ENCODE results near the gene ROBO4. TPM values are rescaled to one million over a fixed set of nuclear protein-coding genes. Genes with fewer than 3 reads are reported as not detected.

Gene ROBO4
- total RNA-seq, 2 donors from 2014 or later: 13.2 to 21.4 TPM

DNA sequence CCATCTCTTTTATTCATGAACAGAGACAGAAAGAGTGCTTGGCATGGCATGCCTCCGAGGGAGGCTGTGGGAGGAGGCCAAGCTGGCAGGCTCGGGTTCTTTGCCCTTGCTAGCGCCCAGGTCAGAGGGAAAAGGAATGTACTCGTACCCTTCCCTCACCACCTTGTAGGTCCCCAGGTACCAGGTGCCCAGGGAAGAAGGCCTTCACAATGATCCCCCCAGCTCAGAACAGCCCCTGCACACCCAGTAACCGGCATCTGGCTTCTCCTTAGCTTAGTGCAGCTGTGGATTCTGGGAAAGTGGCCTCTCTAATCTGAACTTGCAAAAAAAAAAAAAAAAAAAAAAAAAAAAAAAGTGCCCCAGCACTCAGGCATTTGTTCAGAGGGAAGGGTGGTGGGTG is 22.7 kb upstream of the ROBO4 start:
- peaks cover 9% of the 10 kb centered on the region for H3K4me1 ChIP-seq
- H3K27ac ChIP-seq: no peak overlapping the region
- H3K9me3 ChIP-seq: no peaks in the 10 kb centered on the region
- H3K36me3 ChIP-seq (replicated peaks in 1 of 2; ENCODE audit: insufficient read depth in 1 of 2, low read depth in 2 of 2): no peaks in the 10 kb centered on the region
- DNase-seq: no peak
- H3K27me3 ChIP-seq: no peaks in the 10 kb centered on the region
- intact Hi-C loops (cut with DNase I): no loop called here
- WGBS, 2 donors: 93 to 97% methylated on average over 4 to 5 of the region's 5 CpGs
- no peak for ATAC-seq
- H3K4me3 ChIP-seq: no peak overlapping the region
- TF ChIP-seq POLR2A (IDR thresholded peaks at IDR 0.05) (no peak), CTCF (IDR thresholded peaks at IDR 0.05) (no peak)

DNA sequence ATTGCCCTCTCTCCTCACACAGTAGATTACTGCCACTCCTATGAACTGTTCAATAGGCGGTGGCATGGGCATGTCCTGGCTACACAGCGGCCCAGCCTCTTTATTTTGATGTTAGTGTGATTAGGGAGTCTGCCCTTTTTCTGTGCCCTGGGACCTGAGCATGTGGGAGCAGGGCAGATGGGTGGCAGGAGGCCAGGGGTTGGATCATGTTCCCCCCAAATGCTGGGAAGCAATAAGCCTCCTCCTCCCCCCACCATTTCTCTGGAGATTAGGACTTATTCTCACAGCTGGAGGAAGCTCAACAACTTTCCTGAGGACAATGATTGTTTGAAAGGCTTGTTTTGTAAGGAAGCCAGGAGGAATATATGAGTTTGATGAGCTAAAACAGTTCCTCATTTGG is 22.2 kb upstream of the ROBO4 start:
- ATAC-seq (no peak), DNase-seq (no peak)
- H3K4me1 ChIP-seq: peaks cover 9% of the 10 kb centered on the region
- intact Hi-C loops (cut with DNase I): no loop called here
- 95 to 100% methylated on average over 2 of the region's 2 CpGs for WGBS, 2 donors
- H3K27ac ChIP-seq: no peak overlapping the region
- no peaks in the 10 kb centered on the region for H3K9me3 ChIP-seq
- H3K27me3 ChIP-seq: no peaks in the 10 kb centered on the region
- H3K36me3 ChIP-seq (replicated peaks in 1 of 2; ENCODE audit: insufficient read depth in 1 of 2, low read depth in 2 of 2): no peaks in the 10 kb centered on the region
- H3K4me3 ChIP-seq: no peak overlapping the region
- TF ChIP-seq POLR2A (IDR thresholded peaks at IDR 0.05): no peak
- no peak for TF ChIP-seq CTCF (IDR thresholded peaks at IDR 0.05)

DNA sequence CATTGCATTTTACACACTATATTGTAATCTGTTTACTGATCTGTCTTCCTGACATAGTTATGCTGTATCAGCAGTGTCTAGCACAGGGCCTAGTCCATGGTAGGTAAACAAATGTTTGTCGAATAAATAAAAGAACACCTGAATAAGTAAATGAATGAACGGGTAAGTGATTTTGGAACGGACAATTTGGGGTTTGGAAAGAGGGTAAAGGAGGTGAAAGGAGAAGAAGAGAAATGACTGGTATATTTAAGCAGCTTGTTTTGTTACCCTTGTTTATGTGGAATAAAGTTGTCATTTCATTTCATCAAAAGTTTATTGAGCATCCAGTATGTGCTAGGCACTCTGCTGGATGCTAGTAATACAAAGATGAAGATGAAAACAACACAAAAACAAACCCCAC is 21.3 kb upstream of the ROBO4 start, which contains the start of gene HEPN1:
HEPN1 (plus strand) TSS at position 301 of the 400 bp plus-strand sequence.
- TF ChIP-seq POLR2A (IDR thresholded peaks at IDR 0.05) (no peak), CTCF (IDR thresholded peaks at IDR 0.05) (no peak)
- Histone ChIP-seq H3K9me3 (no peaks in the 10 kb centered on the region), H3K4me3 (no peak within 1 kb of the TSS), H3K27me3 (no peaks in the 10 kb centered on the region), H3K4me1 (peaks cover 9% of the 10 kb centered on the region), H3K27ac (no peak within 1 kb of the TSS), H3K36me3 (replicated peaks in 1 of 2; ENCODE audit: insufficient read depth in 1 of 2, low read depth in 2 of 2) (no peaks in the 10 kb centered on the region)
- no peak for ATAC-seq
- intact Hi-C loops (cut with DNase I): no loop called here
- WGBS, 2 donors: 43 to 51% methylated on average over 3 of the region's 3 CpGs
- DNase-seq: no peak

DNA sequence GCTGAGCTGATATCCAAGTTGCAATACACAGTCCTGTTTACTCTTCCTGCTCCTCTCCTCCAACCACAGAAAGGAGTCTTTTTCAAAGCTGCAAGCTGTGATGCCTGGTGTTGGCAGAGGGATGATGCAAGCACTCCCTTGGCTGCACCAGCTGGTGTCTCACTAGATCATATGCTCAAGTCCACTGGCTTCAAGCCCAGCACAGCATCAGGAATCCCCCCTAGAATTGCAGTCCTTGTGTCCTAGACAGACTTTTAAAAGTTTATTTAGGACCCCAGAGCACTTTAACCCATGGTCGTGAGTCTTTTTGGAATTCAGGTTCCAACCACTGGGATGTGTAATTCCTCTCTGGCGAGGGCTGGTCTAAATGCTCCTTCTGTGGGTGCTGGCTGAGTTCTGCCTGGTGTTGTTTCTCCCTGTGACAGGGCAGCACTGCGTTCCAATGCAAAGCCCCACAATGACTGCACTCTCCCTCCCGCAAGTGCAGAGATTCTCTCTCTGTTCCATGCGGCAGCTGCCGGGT is 19.5 kb upstream of the ROBO4 start:
- peaks cover 0 to 5% (median 0%) of the 10 kb centered on the region in 3 donors for H3K9me3 ChIP-seq
- ATAC-seq: no peak
- no peak for TF ChIP-seq CTCF (IDR thresholded peaks at IDR 0.05)
- TF ChIP-seq POLR2A (IDR thresholded peaks at IDR 0.05): no peak
- H3K36me3 ChIP-seq (replicated peaks in 1 of 2; ENCODE audit: insufficient read depth in 1 of 2, low read depth in 2 of 2): no peaks in the 10 kb centered on the region
- no peaks in the 10 kb centered on the region for H3K27me3 ChIP-seq
- WGBS, 2 donors: 67 to 71% methylated on average over 6 of the region's 6 CpGs
- peaks cover 9% of the 10 kb centered on the region for H3K4me1 ChIP-seq
- H3K27ac ChIP-seq: no peak overlapping the region
- intact Hi-C loops (cut with DNase I): no loop called here
- DNase-seq: no peak
- no peak overlapping the region for H3K4me3 ChIP-seq

DNA sequence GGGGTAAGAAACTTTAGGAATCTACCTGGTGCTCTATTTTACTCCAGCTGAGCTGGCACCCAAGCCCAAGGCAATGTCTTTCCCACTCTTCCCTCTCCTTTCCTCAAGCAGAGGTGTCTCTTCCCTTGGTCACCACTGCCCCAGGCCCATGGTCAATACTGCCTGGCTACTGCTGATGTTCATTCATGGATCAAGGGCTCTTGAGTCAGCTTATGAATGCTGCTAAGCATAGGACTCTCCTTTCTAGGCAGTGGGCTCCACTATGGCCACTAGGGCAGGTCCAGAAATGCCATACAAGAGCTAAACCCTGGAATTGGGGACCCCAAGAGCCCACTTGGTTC is 18.7 kb upstream of the ROBO4 start:
- intact Hi-C loops (cut with DNase I): no loop called here

More for the DNA sequence above, 18.7 kb upstream of the ROBO4 start:
- DNase-seq (no peak), ATAC-seq (no peak)
- no peaks in the 10 kb centered on the region for H3K27me3 ChIP-seq
- peaks cover 8% of the 10 kb centered on the region for H3K4me1 ChIP-seq
- H3K36me3 ChIP-seq (replicated peaks in 1 of 2; ENCODE audit: insufficient read depth in 1 of 2, low read depth in 2 of 2): no peaks in the 10 kb centered on the region
- H3K9me3 ChIP-seq: peaks cover 0 to 9% (median 0%) of the 10 kb centered on the region in 3 donors
- no peak overlapping the region for H3K27ac ChIP-seq
- TF ChIP-seq POLR2A (IDR thresholded peaks at IDR 0.05): no peak
- no peak for TF ChIP-seq CTCF (IDR thresholded peaks at IDR 0.05)
- H3K4me3 ChIP-seq: no peak overlapping the region
